DMS79 (cell line): ENCODE measurements around the gene USP49.

ENCODE experiments used
- DNase-seq: peaks from one replicate; lab custom pipeline; 2025; lab: John Stamatoyannopoulos, UW

USP49 gene

DNA sequence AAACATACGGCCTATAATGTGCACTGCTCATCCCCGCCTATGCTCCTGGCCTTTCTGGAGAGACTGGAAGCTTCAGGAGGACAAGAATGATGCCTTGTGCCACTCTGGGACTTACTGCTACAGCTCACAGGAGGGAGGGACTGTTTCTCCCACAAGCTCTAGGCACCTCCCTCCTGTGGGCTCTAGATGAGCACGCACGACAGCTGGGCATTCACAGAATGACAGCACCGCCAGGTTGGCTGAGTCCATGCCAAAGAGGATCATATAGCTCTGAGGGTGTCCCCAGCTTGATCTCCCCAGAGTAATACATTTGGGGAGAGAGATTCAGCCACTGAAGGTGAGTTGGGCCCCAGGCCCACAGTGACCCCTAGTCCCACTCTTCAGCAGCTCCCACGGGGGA lies 137.9 kb downstream of the USP49 start:
- no peak for DNase-seq

DNA sequence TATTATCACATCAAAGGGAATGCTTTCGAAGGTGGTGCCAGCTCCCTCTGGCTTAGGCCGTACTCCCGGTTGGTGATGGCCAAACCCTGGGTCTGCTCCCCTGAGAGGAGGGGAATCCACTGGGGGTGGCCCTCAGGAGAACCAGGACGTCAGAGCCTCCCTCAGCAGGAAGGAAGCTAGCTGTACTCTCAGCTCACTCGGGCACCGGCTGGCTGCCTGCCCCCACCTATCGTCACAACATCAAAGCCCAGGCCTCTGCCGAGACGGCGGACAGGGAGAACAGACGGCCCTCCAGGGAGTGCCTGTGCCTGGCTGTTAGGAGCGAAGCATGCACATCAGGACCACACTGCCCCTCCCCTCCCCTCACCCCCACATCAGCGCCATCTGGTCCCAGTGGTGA lies 138.8 kb downstream of the USP49 start:
- no peak for DNase-seq

DNA sequence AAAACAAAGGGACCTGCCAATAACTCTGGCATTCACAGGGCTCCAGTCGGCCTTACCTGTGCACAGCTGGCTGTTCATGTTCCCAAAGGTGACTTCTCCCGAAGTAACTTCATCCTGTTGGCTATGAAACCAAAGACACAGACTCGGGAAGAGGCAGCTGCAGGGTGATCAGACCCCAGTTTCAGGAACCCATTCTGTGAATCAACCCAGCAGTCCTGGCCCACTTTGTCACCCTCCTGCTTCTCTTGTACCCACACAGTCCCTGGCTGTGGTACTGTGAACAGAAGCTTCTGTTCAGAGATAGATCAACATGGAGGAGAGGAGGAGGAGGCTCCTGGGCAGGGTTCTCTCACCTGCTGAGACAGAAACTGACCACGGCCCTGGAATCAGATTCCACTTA lies 139.3 kb downstream of the USP49 start:
- DNase-seq, result no peak

DNA sequence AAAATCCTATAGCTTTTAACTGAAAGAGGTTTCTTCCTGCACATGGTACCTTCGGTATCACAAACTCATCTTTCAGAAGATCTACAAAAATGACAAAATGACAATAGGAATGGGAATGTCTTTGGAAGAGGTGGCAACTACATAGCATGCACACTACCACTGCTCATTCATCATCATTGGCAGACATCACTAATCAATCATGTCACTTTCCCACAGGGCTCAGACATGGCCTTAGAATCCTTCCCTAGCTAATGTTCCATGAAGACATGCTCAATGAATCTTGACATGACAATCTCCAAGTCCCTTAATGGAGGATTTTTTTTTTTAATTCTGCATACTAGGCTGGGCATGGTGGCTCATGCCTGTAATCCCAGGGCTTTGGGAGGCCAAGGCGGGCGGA lies 144.8 kb downstream of the USP49 start:
- DNase-seq, result no peak

DNA sequence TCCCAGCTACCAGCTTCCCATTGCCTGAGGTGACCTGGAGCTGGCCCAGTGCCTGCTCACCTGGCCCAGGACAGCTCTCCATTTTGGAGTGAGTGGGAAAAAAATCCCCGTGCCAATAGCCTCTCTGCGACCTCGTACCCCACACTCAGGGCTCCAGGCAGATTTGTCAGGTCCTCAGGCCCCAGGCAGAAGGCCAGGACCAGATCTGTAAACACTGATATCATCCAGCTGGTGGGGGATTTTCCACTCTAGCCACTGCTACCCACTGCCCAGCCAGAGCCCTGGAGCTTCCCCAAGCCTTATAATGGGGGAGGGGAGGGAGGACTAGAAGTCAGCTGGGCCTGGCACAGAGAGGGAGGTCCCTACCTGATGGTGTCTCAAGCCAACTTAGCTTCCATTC lies 146.6 kb downstream of the USP49 start:
- no peak for DNase-seq

DNA sequence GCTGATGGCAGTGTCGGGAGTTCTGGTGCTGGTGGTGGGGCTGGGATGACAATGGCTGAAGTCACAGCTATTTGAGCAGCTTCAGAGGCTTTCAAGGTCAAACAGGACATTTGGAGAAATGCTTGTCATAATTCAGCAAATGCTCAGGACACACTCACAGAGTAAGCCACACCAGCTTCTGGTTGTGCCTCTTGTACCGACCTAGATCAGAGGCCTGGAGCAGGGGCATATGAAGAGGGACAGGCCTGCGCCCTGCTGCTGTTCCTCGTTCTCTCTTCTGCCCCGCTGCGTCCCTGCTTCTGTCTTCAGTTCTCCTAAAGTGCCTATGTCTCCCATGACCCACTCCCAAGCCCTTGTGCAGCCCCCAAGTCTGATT lies 147.1 kb downstream of the USP49 start:
- DNase-seq, result no peak

DNA sequence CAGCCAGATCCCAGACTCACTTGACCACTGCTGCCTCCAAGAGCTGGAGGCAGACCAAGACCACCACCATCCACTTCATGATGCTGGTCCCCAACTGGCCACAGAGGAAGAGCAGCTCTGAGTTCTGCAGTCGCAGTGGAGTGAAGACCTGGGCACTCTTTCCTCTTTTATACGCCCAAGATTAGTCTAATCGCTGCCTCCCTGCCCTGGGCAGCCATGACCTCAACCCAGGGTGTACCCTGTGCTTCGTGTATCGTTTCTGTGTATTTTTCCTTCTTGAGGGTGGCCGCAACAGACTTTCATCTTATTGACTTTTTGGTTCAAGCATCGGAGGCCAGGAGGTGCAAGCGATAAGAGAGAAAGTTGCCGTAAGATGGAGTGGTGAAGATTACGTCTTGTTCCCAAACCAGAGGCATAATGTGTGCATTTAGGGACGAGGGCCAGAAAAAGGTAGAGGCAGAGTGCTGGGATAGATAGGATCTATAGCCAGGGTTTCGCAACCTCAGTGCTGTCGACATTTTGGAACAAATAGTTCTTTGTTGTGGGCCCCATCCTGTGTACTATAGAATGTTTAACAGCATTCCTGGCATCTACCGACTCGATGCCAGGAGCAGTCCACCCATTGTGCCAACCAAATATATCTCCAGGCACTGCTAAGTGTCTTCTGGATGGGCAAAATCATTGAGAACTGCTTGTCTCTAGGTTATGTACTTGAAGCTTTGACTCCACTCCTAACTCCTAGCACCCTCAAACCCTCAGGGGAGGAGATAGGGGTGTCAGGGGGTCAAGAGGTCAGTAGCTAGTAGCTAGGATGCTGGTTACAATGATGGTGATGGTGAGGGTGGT lies 147.7 kb downstream of the USP49 start, which contains the start of gene PGC:
Gene PGC, minus strand, starts transcription at position 142 of the 846 bp plus-strand sequence. Its CDS starts 63 bp downstream, at position 79.
- DNase-seq, result no peak

DNA sequence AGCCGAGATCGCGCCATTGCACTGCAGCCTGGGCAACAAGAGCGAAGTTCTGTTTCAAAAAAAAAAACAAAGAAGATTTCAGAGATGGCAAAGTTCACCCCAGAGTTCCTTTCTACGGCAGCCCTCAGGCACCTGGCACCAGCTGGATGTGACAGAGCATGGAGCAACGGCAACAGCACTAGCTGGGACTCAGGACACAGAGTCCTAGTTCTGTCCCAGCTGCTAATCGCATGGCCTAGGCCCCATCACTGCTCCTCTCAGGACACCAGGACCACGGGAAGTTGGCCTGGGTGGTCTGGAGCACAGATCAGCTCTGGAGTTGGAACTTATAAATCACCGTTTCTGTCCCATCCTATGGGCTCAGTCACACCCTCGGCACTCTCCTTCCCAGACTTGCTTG lies 149.1 kb downstream of the USP49 start:
- DNase-seq, result no peak

DNA sequence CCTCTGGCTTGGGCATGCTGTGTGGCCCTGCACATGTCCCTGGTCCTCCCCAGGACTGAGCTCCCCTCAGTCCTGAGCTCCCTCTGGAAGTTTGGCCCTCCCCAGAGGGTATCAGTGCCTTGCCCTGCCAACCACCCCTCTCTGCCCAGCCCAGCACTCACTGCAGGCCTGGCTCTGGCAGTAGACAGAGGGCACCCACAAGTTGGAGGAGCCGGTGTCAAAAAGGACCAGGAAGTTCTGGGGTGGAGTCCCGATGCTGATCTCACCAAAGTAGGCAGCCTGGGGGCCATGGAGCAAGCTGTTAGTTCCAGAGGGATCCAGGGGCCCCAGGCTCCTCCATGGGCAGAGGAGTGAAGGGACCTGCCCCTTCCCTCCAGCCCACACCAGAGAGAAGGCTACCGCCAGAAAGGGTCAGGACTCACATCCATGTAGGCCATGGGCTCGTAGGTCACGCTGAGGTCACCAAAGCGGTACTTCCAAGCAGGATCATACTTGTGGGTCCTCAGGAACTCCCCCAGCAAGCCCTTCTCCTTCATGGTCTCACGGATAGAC lies 150.9 kb downstream of the USP49 start:
- DNase-seq, result no peak

DNA sequence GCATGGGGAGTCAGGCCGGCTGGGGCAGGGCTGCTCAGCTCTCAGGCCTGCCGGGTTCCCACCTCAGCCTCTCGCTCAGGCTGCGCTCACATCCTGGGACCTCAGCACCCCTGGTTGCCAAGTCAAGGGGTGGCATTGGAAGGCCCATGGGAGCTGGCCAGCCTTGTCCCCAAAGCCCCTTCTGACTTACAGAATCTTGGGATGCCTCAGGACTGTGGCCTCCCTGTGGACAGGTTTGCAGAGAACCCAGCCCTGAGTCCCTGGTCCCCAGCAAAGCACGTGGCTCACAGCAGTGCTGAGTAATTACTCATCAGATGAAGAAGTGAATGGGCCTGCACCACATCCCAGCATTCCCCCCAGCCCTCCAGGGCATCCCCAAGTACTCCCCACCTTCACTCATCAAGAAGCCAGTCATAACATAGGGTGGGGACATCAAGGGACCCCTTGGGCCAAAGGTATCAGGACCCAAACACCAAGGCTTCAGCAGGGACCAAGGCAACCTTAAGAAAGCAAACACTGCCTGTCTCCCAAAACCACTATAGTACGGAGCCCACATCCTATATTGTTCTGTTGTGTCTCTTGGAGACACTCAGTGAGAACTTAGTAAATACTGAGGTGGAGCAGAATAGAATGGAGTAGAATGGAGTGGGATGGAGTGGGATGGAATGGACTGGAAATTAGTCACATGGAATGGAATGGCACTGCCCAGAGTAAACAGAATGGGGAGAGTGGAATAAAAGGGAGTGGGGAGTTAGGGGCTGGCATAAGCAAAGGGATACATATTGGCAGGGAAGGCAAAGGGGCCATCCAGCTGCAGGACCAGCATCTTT lies 151.6 kb downstream of the USP49 start:
- DNase-seq, result no peak

DNA sequence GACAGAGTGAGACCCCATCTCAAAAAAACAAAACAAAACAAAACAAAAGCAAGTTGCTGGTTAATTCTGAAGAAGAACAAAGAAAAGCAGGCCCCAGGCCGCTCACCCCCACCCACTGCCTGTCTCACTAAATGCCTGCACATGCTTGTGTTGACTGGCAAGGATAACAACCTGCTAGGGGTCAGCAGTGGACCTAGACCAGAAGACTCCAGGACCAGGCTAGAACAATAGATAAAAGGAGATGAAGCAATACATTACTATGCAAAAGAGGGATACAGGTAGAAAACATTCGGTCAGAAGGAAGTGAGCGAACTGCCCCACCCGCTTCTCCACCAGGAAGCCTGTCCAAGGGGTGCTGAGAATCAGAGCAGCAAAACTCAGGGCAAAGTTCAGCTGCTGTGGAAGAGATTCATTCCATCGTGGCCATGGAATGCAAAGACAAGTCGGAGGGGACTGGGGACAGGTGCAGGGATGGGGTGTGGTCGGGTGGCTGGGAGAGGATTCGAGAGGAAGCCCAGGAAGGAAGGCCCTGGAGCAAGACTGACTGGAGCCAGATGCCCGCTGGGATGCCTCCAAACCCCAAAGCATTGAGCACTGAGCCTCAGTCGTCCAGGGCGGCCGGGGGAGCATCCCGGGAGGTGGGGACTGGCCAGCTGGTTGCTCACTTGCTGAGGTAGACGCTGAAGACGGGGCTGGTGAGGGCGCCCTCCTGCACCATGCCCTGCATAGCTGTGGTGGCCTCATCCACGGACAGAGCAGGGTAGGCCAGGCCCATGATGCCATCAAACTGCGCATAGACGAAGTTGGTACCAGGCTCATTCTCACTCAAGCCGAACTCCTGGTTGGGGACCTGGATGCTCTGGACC lies 153.3 kb downstream of the USP49 start:
- no peak for DNase-seq

DNA sequence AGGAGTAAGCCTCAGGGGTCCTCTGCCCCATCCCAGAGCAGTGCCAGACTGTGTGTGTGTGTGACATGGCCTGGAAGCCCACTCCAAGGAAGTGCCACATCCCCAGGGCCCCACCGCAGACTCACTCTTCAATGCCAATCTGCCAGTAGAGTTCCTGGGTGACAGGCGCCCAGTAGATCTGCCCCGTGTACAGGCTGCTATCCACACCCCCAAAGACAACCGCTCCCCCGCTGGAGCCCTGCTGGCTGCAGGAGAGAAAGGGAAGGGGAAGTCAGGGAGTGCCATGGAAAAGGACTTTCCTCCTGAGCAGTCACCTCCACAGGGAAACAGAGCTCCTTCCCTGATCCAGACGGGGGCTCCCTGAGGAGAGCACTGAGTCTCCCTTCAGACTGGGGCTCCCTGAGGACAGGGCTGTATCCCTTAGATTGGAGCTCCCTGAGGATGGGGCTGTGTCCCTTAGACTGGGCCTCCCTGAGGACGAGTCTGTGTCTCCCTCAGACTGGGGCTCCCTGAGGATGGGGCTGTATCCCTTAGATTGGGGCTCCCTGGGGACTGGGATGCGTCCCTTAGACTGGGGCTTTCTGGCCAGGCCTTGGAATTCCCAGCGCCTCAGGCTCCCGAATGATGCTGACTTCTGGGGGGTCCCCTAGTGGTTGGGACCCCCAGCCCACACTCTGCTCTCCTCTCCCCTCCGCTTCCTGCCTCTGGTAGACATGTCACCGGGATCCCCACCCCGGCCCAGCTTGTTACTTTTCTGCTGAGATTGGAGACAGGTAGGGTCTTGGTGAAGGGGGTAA lies 154.6 kb downstream of the USP49 start:
- DNase-seq, result no peak
